DND-41 (cell line): Measurements from ENCODE around the gene PLAC9.
"Not testable (repeated sequence)": the region's sequence is repeated elsewhere in the genome, so short reads cannot be mapped to it uniquely, and the experiment has no call there.

Experiments used
- ATAC-seq: fragments of 200-7000 bp; cut with Tn5 transposase; 3 replicates; pipeline ENCODE4 v1.9.1; 2021; ENCODE audit warnings: low read depth; ENCODE audit not compliant: insufficient read depth
- DNase-seq: peaks from one replicate; pipeline ENCODE4 v3.0.0-alpha.2; 2020
- H2AFZ ChIP-seq: 2 replicates; pipeline ENCODE4 v1.6.0; 2012; ENCODE audit warnings: low read depth, low read length
- H3K27ac ChIP-seq: 2 replicates; pipeline ENCODE4 v1.5.1; 2012; ENCODE audit warnings: low read length, inconsistent platforms
- H3K27me3 ChIP-seq: fragments of 200-600 bp; sonication (generic); 2 replicates; pipeline ENCODE4 v1.6.0; 2012; ENCODE audit warnings: low read length, mild to moderate bottlenecking, inconsistent platforms; ENCODE audit not compliant: insufficient read depth, poor library complexity
- H3K36me3 ChIP-seq: 2 replicates; pipeline ENCODE4 v1.5.1; 2012; ENCODE audit warnings: low read length, inconsistent platforms; ENCODE audit not compliant: insufficient read depth
- H3K4me1 ChIP-seq: 2 replicates; pipeline ENCODE4 v1.5.1; 2012; ENCODE audit warnings: mild to moderate bottlenecking, low read length; ENCODE audit not compliant: insufficient read depth
- H3K4me2 ChIP-seq: 2 replicates; pipeline ENCODE4 v1.6.0; 2012; ENCODE audit warnings: mild to moderate bottlenecking, moderate library complexity, low read length, inconsistent platforms; ENCODE audit not compliant: insufficient read depth
- H3K4me3 ChIP-seq, 2 experiments: fragments of 200-600 bp in 1 of 2; shearing (Covaris generic) in 1 of 2; 2 replicates each; pipeline ENCODE4 v1.5.1; 2012 to 2016; ENCODE audit warnings: inconsistent platforms in 2 of 2, low read length in 2 of 2, mild to moderate bottlenecking in 2 of 2, low read depth in 1 of 2, moderate library complexity in 1 of 2
- H3K79me2 ChIP-seq: 2 replicates; pipeline ENCODE4 v1.6.0; 2012; ENCODE audit warnings: low read length, inconsistent platforms; ENCODE audit not compliant: insufficient read depth
- H3K9ac ChIP-seq: 2 replicates; pipeline ENCODE4 v1.6.0; 2012; ENCODE audit warnings: low read depth, mild to moderate bottlenecking, inconsistent platforms, low read length, moderate library complexity
- H3K9me3 ChIP-seq: 2 replicates; pipeline ENCODE4 v1.5.1; 2012; ENCODE audit warnings: low read length, moderate library complexity, mild to moderate bottlenecking, inconsistent platforms; ENCODE audit not compliant: insufficient read depth, severe bottlenecking
- H4K20me1 ChIP-seq: 2 replicates; pipeline ENCODE4 v1.6.0; 2012; ENCODE audit warnings: low read length; ENCODE audit not compliant: insufficient read depth
- CTCF ChIP-seq: IDR thresholded peaks from 2 replicates; pipeline ENCODE4 v1.5.1; 2012; ENCODE audit warnings: borderline replicate concordance, low read length, moderate library complexity, mild to moderate bottlenecking; ENCODE audit not compliant: poor library complexity, severe bottlenecking; ENCODE audit errors: extremely low read depth
- EZH2 ChIP-seq: IDR thresholded peaks from 3 replicates; pipeline ENCODE4 v1.6.1; 2012; ENCODE audit warnings: borderline replicate concordance, low read depth, mild to moderate bottlenecking, moderate library complexity, low read length, inconsistent platforms; ENCODE audit not compliant: severe bottlenecking

PLAC9 gene

GRCh38 chr10:80141696-80142460, 9.3 kb downstream of the PLAC9 start:
- Histone ChIP-seq H3K36me3 (no peaks in the 10 kb centered on the region), H3K9ac (no peak overlapping the region), H3K27ac (no peak overlapping the region), H3K4me3 (no peak overlapping the region), H3K4me1 (peaks cover 3% of the 10 kb centered on the region; the same call in 1 of the 2 replicates), H3K79me2 (no peaks in the 10 kb centered on the region), H3K9me3 (no peaks in the 10 kb centered on the region), H2AFZ (no peak overlapping the region), H3K4me2 (no peak overlapping the region), H4K20me1 (peaks cover 7% of the 10 kb centered on the region), H3K27me3 (peaks cover 13% of the 10 kb centered on the region)
- TF ChIP-seq EZH2, result no peak
- no peak for TF ChIP-seq CTCF
- ATAC-seq, result no peak
- no peak for DNase-seq

- Histone ChIP-seq H3K9ac (no peak overlapping the region), H3K27me3 (peaks cover 13% of the 10 kb centered on the region), H3K36me3 (no peaks in the 10 kb centered on the region), H3K4me3 (no peak overlapping the region), H4K20me1 (peaks cover 7% of the 10 kb centered on the region), H3K9me3 (no peaks in the 10 kb centered on the region), H3K79me2 (no peaks in the 10 kb centered on the region), H2AFZ (no peak overlapping the region), H3K4me2 (no peak overlapping the region), H3K27ac (no peak overlapping the region), H3K4me1 (peaks cover 3% of the 10 kb centered on the region; the same call in 1 of the 2 replicates)
- DNase-seq (peak; percentile 12), ATAC-seq (peak; percentile 51)
- no peak for TF ChIP-seq CTCF
- no peak for TF ChIP-seq EZH2
These were observed 11.7 kb downstream of the PLAC9 start for GRCh38 chr10:80144067-80144695.

GRCh38 chr10:80144696-80145131, 12.2 kb downstream of the PLAC9 start:
- H3K4me2 ChIP-seq, result no peak overlapping the region
- no peak overlapping the region for H3K27ac ChIP-seq
- H3K79me2 ChIP-seq, result no peaks in the 10 kb centered on the region
- no peaks in the 10 kb centered on the region for H3K9me3 ChIP-seq
- H4K20me1 ChIP-seq, result peaks cover 7% of the 10 kb centered on the region
- ATAC-seq (peak; percentile 51), DNase-seq (peak; percentile 13)
- no peak overlapping the region for H3K9ac ChIP-seq
- H3K27me3 ChIP-seq, result peaks cover 13% of the 10 kb centered on the region
- peaks cover 3% of the 10 kb centered on the region; the same call in 1 of the 2 replicates for H3K4me1 ChIP-seq
- TF ChIP-seq EZH2 (no peak), CTCF (no peak)
- H2AFZ ChIP-seq, result no peak overlapping the region
- no peak overlapping the region for H3K4me3 ChIP-seq
- H3K36me3 ChIP-seq, result 0 out of 2 replicates have a peak, but pooled peaks cover under 1% of the 10 kb centered on the region

- H4K20me1 ChIP-seq, H3K79me2 ChIP-seq, H3K4me1 ChIP-seq, H3K36me3 ChIP-seq, H3K4me3 ChIP-seq, H3K4me2 ChIP-seq, H3K27ac ChIP-seq, DNase-seq, H3K9ac ChIP-seq, ATAC-seq, H2AFZ ChIP-seq, H3K9me3 ChIP-seq: not testable (repeated sequence)
- peaks cover 13% of the 10 kb centered on the region for H3K27me3 ChIP-seq
These were observed 13.1 kb downstream of the PLAC9 start for GRCh38 chr10:80145406-80146308.
